Activated CD4-positive, alpha-beta T cell treated with anti-CD3 and anti-CD28 coated beads for 24 hours (primary cell): ENCODE data around the gene PEPD.

Source experiments
- DNase-seq, 2 donors: peaks; one replicate each; pipeline ENCODE4 v3.0.0-alpha.2; 2020; ENCODE audit warnings: low read depth in 2 of 2

Gene PEPD

GRCh38 chr19:33422369-33423180, 99.0 kb downstream of the PEPD start:
- DNase-seq, result no peak

- no peak for DNase-seq
These were observed 100.2 kb downstream of the PEPD start for GRCh38 chr19:33421368-33421767.

- DNase-seq, result no peak
These were observed 100.8 kb downstream of the PEPD start for GRCh38 chr19:33420821-33421220.

- no peak for DNase-seq
These were observed 101.8 kb downstream of the PEPD start for GRCh38 chr19:33419788-33420130.

- no peak for DNase-seq
These were observed 102.5 kb downstream of the PEPD start for GRCh38 chr19:33418871-33419787.

- no peak for DNase-seq
These were observed 103.1 kb downstream of the PEPD start for GRCh38 chr19:33418461-33418860.

- DNase-seq, result no peak
These were observed 103.8 kb downstream of the PEPD start for GRCh38 chr19:33417751-33418150.

- DNase-seq, result peak; percentile 40 to 67
These were observed 105.0 kb downstream of the PEPD start for GRCh38 chr19:33416307-33417215.

GRCh38 chr19:33414667-33415605, 106.7 kb downstream of the PEPD start:
- DNase-seq, result no peak

- DNase-seq, result no peak
These were observed 107.5 kb downstream of the PEPD start for GRCh38 chr19:33413868-33414666.

- DNase-seq, result no peak
These were observed 108.2 kb downstream of the PEPD start for GRCh38 chr19:33413426-33413725.

- no peak for DNase-seq
These were observed 108.8 kb downstream of the PEPD start for GRCh38 chr19:33412601-33413425.

- no peak for DNase-seq
These were observed 109.9 kb downstream of the PEPD start for GRCh38 chr19:33411621-33412180.

GRCh38 chr19:33410915-33411401, 110.6 kb downstream of the PEPD start:
- no peak for DNase-seq

GRCh38 chr19:33409906-33410685, 111.5 kb downstream of the PEPD start:
- DNase-seq, result no peak

- no peak for DNase-seq
These were observed 112.8 kb downstream of the PEPD start for GRCh38 chr19:33408538-33409434.

- DNase-seq, result no peak
These were observed 113.5 kb downstream of the PEPD start for GRCh38 chr19:33408116-33408515.
